GM19468 (cell line): ENCODE data around the gene PHACTR2.
"Not testable (repeated sequence)": the region's sequence is repeated elsewhere in the genome, so short reads cannot be mapped to it uniquely, and the experiment has no call there.

ENCODE experiments used
- ATAC-seq: cut with Tn5 transposase; IDR thresholded peaks from one replicate; pipeline ENCODE4 v1.9.1; 2021; ENCODE audit warnings: mild to moderate bottlenecking, moderate library complexity, moderate number of reproducible peaks; ENCODE audit not compliant: unreplicated experiment; ENCODE audit errors: extremely low read depth

PHACTR2 gene

GRCh38 chr6:143757346-143757832 is 79.6 kb downstream of the PHACTR2 start:
- ATAC-seq: no peak

DNA sequence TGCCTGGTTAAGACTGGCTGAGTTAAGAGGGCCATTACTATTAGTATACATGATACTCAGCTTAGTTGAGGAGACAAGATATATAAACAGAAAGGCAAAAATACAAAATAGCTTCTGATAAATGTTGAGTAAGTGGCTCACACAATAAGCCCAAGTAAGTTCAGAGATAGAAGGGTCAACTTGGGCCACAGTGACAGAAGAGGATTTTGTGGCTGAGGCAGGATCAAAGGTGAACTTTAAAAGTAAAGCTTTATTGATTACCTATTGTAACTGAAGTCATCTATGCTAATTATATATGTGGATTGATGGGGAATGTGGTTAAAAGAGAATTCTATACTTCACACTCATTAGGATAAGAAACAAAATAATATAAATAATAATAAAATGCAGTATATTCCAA is 80.8 kb downstream of the PHACTR2 start:
- no peak for ATAC-seq

DNA sequence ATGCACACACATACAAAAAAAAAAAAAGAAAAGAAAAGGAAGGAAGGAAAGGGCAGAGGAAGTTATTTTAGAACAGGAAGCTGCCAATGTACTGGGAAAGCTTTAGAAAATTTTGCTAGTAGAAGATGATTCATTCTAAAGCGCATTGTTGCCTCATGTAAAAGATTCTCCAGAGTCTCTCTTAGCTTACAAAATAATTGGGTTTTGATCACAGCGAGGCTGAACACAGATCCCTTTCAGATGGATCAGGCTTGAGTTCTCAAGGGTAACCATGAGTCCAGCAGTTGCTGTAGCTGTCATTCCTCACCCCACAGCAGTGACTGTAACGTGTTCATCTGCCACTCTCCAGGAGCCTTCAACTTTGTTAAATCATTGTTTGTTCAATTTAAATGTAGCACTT is 81.9 kb downstream of the PHACTR2 start:
- no peak for ATAC-seq

- ATAC-seq: no peak
Observed at GRCh38 chr6:143761074-143761473, 83.3 kb downstream of the PHACTR2 start.

GRCh38 chr6:143762126-143762525 is 84.4 kb downstream of the PHACTR2 start:
- no peak for ATAC-seq

DNA sequence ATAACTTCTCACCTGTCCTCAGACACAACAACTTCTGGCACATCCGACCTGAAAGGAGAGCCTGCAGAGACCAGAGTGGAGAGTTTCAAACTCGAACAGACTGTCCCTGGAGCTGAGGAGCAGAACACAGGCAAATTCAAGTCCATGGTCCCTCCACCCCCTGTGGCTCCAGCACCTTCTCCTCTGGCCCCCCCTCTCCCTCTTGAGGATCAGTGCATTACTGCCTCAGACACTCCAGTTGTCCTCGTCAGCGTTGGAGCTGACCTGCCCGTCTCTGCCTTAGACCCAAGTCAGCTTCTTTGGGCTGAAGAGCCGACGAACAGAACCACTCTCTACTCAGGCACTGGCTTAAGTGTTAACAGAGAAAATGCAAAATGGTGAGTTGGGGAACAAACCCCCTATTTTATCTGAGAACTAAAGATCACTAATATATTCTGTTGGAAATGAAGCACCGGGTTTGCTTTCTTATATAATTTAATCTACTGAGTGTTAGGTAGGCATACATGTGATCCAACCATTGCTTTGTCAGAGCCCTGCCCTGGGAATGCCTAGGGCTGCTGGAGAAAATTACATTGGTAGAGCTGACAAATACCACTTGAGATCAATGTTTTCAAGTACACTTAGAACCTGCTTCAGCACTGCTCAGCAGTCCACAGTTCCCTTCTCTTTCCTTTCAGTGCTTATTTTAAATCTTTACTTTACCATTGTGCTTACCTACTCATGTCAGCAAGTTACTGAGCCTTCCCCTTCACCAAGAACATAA is 87.8 kb downstream of the PHACTR2 start:
- ATAC-seq: no peak

- no peak for ATAC-seq
Observed at GRCh38 chr6:143766185-143766553, 88.4 kb downstream of the PHACTR2 start.

- no peak for ATAC-seq
Observed at GRCh38 chr6:143767433-143767832, 89.7 kb downstream of the PHACTR2 start.

DNA sequence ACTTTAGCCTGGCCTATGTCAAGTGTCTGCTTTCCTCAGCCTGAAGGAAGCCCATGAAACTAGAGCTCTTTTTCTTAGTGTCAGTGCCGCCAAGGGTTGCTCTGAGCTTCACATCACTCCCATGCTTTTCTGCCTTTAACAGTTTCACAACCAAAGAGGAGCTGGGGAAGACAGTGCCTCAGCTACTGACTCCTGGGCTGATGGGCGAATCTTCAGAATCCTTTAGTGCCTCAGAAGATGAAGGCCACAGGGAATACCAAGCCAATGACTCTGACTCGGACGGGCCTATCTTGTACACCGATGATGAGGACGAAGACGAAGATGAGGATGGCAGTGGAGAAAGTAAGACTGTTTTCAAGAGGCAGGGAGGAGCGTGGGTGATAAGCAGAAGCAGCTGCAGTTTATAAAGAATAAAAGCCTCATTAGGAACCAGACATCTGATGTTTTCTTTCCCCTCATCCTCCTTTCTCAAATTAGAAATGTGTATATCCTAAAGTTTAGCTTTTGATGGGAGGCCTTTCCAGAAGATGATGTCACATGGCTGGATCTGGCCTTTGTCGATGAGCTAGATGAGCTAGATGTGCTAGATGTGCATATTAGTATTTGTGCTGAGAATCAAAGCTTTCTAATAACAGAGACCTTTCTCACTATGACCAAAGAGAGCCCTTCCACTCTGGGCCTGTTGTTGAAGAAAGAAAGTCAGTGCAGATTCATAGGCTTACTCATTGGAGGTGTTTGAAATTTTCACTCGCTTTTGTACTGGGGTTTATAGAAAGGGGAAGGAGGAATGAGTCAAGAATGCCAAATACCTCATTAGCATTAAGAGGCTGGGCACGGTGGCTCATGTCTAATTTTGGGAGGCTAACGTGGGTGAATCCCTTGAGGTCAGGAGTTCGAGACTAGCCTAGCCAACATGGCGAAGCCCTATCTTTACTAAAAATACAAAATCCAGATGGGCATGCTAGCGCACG is 94.6 kb downstream of the PHACTR2 start:
- ATAC-seq: no peak

- ATAC-seq: no peak
Observed at GRCh38 chr6:143773506-143774150, 95.9 kb downstream of the PHACTR2 start.

DNA sequence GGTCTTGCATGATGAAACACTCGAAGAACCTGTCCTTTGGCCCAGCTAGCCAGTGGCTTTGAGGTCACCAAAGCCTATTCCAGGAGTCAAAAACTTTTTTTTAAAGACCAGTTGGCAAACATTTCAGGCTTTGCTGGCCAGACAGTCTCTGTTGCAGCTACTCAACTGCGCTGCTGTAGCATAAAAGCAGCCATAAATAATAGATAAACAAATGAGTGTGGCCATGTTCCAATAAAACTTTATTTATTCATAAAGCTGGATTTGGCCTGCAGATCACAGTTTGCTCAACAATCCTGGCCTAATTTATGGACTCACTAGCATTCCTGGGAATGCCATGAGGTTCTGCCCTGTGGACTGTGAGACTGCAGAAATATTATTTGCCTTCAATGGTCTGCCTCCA is 96.6 kb downstream of the PHACTR2 start:
- no peak for ATAC-seq

- no peak for ATAC-seq
Observed at GRCh38 chr6:143775336-143775735, 97.6 kb downstream of the PHACTR2 start.

GRCh38 chr6:143778926-143779325 is 101.2 kb downstream of the PHACTR2 start:
- ATAC-seq: no peak

DNA sequence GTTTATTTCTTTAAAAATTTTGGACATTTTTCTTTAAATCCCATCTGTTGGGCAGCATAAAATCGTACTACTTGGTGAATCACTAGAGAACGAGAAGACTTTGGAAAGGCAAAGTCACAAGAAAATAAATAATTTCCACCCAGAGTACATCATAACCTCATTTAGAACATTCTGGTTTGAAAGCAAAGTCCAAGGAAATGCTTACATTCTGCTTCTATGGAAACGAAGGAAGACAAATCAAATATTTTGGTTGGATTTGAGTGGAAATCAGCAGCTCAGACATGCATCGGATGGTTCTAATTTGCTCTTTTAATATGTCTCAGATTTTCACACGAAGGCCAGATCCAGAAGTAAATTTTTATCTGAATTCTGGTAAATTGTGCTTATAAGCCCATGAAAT is 104.7 kb downstream of the PHACTR2 start:
- no peak for ATAC-seq

DNA sequence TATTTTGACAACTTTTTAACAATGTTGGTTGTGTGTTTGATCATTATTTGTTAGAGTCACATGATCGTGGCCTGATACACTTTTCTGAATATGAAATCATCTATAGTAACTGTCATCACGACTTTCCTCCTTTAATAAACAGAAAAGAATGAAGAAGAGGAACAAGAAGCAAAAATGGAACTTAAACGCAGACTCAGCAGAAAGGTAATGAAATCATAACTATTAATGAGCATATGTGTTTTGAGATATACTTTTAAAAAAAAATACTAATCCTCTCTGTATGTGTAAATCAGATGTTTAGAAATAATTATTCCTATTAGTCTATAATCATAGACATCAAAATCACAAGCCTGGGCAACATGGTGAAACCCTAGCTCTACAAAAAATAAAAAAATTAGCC is 105.3 kb downstream of the PHACTR2 start:
- no peak for ATAC-seq

GRCh38 chr6:143784316-143784715 is 106.6 kb downstream of the PHACTR2 start:
- ATAC-seq: no peak

DNA sequence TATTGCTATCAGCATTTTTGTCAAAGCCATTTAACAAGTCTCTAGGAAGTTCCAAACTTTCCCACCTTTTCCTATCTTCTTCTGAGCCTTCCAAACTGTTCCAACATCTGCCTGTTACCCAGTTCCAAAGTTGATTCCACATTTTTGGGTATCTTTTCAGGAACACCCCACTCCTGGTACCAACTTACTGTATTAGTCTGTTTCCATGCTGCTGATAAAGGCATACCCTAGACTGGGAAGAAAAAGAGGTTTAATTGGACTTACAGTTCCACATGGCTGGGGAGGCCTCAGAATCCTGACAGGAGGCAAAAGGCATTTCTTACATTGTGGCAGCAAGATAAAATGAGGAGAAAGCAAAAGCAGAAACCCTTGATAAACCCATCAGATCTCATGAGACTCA is 108.6 kb downstream of the PHACTR2 start:
- ATAC-seq: not testable (repeated sequence)

DNA sequence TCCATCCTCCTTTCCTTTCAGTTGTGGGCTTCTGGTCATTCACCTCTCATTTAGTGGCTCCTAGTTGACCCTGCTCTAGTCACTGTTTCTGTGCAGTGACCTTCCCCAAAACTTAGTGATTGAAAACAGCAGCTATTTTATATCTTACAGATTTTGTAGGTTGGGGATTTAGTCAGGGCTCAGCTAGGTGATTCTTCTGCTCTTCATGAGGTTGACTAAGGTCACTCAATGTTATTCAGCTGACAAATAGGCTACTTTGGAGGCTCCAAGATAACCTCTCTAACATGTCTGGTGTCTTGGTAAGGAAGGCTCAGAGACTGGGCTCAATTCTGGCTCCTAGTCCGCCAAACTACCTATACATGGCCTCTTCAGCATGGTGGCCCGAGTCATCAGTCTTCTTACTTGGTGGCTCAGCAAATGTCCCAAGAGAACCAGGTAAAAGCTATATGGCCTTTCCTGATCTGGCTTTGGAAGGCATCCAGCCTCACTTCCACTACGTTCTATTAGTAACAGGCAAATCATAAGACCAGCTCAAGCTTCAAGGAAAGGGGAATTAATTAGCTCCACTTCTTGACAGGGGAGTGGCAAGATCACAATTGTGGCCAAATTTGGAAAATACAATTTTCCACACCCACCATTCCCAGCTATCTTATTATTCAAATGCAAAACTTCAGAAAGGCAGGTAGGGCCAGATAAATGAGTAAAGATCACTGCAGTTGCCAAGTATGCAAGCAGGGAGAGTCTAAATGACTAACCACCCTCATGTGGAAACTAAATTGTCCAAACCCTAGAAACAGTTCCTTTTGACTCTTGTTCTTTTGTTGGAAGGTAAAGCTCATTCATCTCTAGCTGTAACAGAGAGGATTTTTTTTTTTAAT is 114.9 kb downstream of the PHACTR2 start:
- ATAC-seq: no peak

GRCh38 chr6:143793280-143793619 is 115.5 kb downstream of the PHACTR2 start:
- ATAC-seq: no peak

DNA sequence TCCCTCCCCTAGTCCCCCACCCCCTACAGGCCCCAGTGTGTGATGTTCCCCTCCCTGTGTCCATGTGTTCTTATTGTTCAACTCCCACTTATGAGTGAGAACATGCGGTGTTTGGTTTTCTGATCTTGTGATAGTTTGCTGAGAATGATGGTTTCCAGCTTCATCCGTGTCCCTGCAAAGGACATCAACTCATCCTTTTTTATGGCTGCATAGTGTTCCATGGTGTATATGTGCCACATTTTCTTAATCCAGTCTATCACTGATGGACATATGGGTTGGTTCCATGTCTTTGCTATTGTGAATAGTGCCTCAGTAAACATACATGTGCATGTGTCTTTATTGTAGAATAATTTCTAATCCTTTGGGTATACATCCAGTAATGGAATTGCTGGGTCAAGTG is 118.8 kb downstream of the PHACTR2 start:
- not testable (repeated sequence) for ATAC-seq
